ENCODE data around the gene HMGB1. TPM values are rescaled to one million over a fixed set of nuclear protein-coding genes. Genes with fewer than 3 reads are reported as not detected.
A peak's percentile ranks its signal among the peaks of the same experiment; 100 is the strongest.

HMGB1 gene
- total RNA-seq, 3 donors from 2014 or later = 178 to 303 (median 259) TPM

- H3K9me3 ChIP-seq = no peaks in the 10 kb centered on the region
- no peak for TF ChIP-seq CTCF (IDR thresholded peaks at IDR 0.05)
- DNase-seq (no peak), ATAC-seq (no peak)
- no peaks in the 10 kb centered on the region for H3K4me1 ChIP-seq (ENCODE audit: low read depth)
- no peak overlapping the region for H3K4me3 ChIP-seq
- no peaks in the 10 kb centered on the region for H3K36me3 ChIP-seq (ENCODE audit: low read depth)
- intact Hi-C loops (cut with DNase I, micrococcal nuclease) = loop anchor here in 1 of 2 donors (10.0 kb wide), 1 partner anchor 327 kb away; no protein-coding TSS in a partner anchor
These were observed 11.8 kb upstream of the HMGB1 start for GRCh38 chr13:30477346-30478195.

- no peak for TF ChIP-seq CTCF (IDR thresholded peaks at IDR 0.05)
- ATAC-seq = no peak
- no peaks in the 10 kb centered on the region for H3K36me3 ChIP-seq (ENCODE audit: low read depth)
- no peak overlapping the region for H3K4me3 ChIP-seq
- no peaks in the 10 kb centered on the region for H3K9me3 ChIP-seq
- DNase-seq = no peak
- H3K4me1 ChIP-seq (ENCODE audit: low read depth) = no peaks in the 10 kb centered on the region
- intact Hi-C loops (cut with DNase I, micrococcal nuclease) = loop anchor here in 1 of 2 donors (10.0 kb wide), 1 partner anchor 331 kb away; no protein-coding TSS in a partner anchor
These were observed 7.9 kb upstream of the HMGB1 start for GRCh38 chr13:30473675-30474074.

GRCh38 chr13:30466841-30467252 lies 1.1 kb upstream of the HMGB1 start:
- intact Hi-C loops (cut with DNase I, micrococcal nuclease) = loop anchor here in 1 of 2 donors (10.0 kb wide), 1 partner anchor 108 kb away; no protein-coding TSS in a partner anchor
- DNase-seq (no peak), ATAC-seq (no peak)
- Histone ChIP-seq H3K36me3 (ENCODE audit: low read depth) (no peaks in the 10 kb centered on the region), H3K4me3 (no peak overlapping the region), H3K9me3 (no peaks in the 10 kb centered on the region), H3K4me1 (ENCODE audit: low read depth) (peaks cover 16% of the 10 kb centered on the region)
- TF ChIP-seq CTCF (IDR thresholded peaks at IDR 0.05) = no peak

GRCh38 chr13:30466358-30466714 lies 600 bp upstream of the HMGB1 start:
- intact Hi-C loops (cut with DNase I, micrococcal nuclease) = loop anchor here in 1 of 2 donors (10.0 kb wide), 1 partner anchor 108 kb away; no protein-coding TSS in a partner anchor
- H3K9me3 ChIP-seq = no peaks in the 10 kb centered on the region
- TF ChIP-seq CTCF (IDR thresholded peaks at IDR 0.05) = no peak
- no peak overlapping the region for H3K4me3 ChIP-seq
- peaks cover 16% of the 10 kb centered on the region for H3K4me1 ChIP-seq (ENCODE audit: low read depth)
- DNase-seq = no peak
- ATAC-seq = no peak
- H3K36me3 ChIP-seq (ENCODE audit: low read depth) = no peaks in the 10 kb centered on the region

- peaks cover 16% of the 10 kb centered on the region for H3K4me1 ChIP-seq (ENCODE audit: low read depth)
- H3K36me3 ChIP-seq (ENCODE audit: low read depth) = no peaks in the 10 kb centered on the region
- no peaks in the 10 kb centered on the region for H3K9me3 ChIP-seq
- no peak for ATAC-seq
- TF ChIP-seq CTCF (IDR thresholded peaks at IDR 0.05) = no peak
- intact Hi-C loops (cut with DNase I, micrococcal nuclease) = loop anchor here in 1 of 2 donors (10.0 kb wide), 1 partner anchor 110 kb away; no protein-coding TSS in a partner anchor
- H3K4me3 ChIP-seq = peak overlapping the region; percentile 81
- no peak for DNase-seq
These were observed 468 bp downstream of the HMGB1 start for GRCh38 chr13:30465343-30465592.

Measured in mucosa of descending colon (tissue), 3 donors.